Measurements from ENCODE around the gene OR6C3.

DNA sequence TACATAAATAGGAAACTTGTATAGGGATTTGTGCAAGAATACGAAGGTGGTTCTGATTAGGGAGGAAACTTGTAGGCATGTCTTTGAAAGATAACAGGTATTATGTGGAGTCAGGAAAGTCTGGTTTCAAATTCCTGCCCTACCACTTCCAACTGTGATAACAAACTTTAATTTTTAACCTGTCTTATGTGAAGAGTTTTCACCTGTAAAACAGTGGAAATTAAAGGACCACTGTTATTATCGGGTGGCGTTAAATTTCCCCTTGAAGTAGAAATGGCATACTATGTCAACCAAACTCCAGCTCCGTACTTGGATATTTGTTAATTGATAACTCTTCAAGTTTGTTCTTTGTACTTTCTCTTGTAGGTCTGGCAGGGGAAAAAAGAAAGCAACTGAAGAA lies 10.3 kb upstream of the OR6C3 start:
- TF ChIP-seq, protein P1, sequence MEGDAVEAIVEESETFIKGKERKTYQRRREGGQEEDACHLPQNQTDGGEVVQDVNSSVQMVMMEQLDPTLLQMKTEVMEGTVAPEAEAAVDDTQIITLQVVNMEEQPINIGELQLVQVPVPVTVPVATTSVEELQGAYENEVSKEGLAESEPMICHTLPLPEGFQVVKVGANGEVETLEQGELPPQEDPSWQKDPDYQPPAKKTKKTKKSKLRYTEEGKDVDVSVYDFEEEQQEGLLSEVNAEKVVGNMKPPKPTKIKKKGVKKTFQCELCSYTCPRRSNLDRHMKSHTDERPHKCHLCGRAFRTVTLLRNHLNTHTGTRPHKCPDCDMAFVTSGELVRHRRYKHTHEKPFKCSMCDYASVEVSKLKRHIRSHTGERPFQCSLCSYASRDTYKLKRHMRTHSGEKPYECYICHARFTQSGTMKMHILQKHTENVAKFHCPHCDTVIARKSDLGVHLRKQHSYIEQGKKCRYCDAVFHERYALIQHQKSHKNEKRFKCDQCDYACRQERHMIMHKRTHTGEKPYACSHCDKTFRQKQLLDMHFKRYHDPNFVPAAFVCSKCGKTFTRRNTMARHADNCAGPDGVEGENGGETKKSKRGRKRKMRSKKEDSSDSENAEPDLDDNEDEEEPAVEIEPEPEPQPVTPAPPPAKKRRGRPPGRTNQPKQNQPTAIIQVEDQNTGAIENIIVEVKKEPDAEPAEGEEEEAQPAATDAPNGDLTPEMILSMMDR (conservative IDR thresholded peaks at IDR 0.05; ENCODE audit: low read depth in 2 of 2) = no peak
- TF ChIP-seq EZH2 (IDR thresholded peaks at IDR 0.05; ENCODE audit: low read depth, unreplicated experiment) (no peak), EZH2phosphoT487 (IDR thresholded peaks at IDR 0.05; ENCODE audit: unreplicated experiment) (no peak), POLR2AphosphoS5 (IDR thresholded peaks at IDR 0.05; ENCODE audit: low read depth) (no peak)
- TF ChIP-seq, protein P2, sequence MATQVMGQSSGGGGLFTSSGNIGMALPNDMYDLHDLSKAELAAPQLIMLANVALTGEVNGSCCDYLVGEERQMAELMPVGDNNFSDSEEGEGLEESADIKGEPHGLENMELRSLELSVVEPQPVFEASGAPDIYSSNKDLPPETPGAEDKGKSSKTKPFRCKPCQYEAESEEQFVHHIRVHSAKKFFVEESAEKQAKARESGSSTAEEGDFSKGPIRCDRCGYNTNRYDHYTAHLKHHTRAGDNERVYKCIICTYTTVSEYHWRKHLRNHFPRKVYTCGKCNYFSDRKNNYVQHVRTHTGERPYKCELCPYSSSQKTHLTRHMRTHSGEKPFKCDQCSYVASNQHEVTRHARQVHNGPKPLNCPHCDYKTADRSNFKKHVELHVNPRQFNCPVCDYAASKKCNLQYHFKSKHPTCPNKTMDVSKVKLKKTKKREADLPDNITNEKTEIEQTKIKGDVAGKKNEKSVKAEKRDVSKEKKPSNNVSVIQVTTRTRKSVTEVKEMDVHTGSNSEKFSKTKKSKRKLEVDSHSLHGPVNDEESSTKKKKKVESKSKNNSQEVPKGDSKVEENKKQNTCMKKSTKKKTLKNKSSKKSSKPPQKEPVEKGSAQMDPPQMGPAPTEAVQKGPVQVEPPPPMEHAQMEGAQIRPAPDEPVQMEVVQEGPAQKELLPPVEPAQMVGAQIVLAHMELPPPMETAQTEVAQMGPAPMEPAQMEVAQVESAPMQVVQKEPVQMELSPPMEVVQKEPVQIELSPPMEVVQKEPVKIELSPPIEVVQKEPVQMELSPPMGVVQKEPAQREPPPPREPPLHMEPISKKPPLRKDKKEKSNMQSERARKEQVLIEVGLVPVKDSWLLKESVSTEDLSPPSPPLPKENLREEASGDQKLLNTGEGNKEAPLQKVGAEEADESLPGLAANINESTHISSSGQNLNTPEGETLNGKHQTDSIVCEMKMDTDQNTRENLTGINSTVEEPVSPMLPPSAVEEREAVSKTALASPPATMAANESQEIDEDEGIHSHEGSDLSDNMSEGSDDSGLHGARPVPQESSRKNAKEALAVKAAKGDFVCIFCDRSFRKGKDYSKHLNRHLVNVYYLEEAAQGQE (IDR thresholded peaks at IDR 0.05; ENCODE audit: unreplicated experiment) = no peak
- TF ChIP-seq, protein P3, sequence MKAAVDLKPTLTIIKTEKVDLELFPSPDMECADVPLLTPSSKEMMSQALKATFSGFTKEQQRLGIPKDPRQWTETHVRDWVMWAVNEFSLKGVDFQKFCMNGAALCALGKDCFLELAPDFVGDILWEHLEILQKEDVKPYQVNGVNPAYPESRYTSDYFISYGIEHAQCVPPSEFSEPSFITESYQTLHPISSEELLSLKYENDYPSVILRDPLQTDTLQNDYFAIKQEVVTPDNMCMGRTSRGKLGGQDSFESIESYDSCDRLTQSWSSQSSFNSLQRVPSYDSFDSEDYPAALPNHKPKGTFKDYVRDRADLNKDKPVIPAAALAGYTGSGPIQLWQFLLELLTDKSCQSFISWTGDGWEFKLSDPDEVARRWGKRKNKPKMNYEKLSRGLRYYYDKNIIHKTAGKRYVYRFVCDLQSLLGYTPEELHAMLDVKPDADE (IDR thresholded peaks at IDR 0.05) = no peak
